Tibial artery (tissue), 4 donors: ENCODE measurements around the gene KRTAP10-7.
A peak's percentile ranks its signal among the peaks of the same experiment; 100 is the strongest.
"Not testable (repeated sequence)": the region's sequence is repeated elsewhere in the genome, so short reads cannot be mapped to it uniquely, and the experiment has no call there.

Experiments used
- DNase-seq, 2 donors: peaks; one replicate each; pipeline ENCODE4 v3.0.0-alpha.2; 2019
- H3K27ac ChIP-seq, 2 donors: fragments of 200-600 bp; sonication (generic) in 1 of 2; 1 replicate in 1 of 2; 2 replicates in 1 of 2; pipeline ENCODE4 v1.5.1; 2018 to 2019; ENCODE audit warnings: mild to moderate bottlenecking in 1 of 2
- H3K27me3 ChIP-seq, 2 donors: fragments of 200-600 bp; sonication (generic) in 1 of 2; one replicate each; pipeline versions ENCODE4 v1.5.1 to v1.6.0; 2016 to 2019
- H3K36me3 ChIP-seq, 3 donors: fragments of 200-600 bp; sonication (generic) in 2 of 3; one replicate each; pipeline ENCODE4 v1.5.1; 2016 to 2019; ENCODE audit warnings: mild to moderate bottlenecking in 2 of 3
- H3K4me1 ChIP-seq, 4 donors: fragments of 200-600 bp; sonication (generic) in 2 of 4; 1 replicate in 3 of 4; 2 replicates in 1 of 4; pipeline ENCODE4 v1.5.1; 2016 to 2019
- H3K4me3 ChIP-seq, 2 donors: fragments of 200-600 bp; sonication (generic) in 1 of 2; 1 replicate in 1 of 2; 2 replicates in 1 of 2; pipeline ENCODE4 v1.5.1; 2018 to 2019; ENCODE audit warnings: mild to moderate bottlenecking in 2 of 2
- H3K9me3 ChIP-seq, 3 donors: fragments of 200-600 bp; sonication (generic) in 1 of 3; one replicate each; pipeline ENCODE4 v1.5.1; 2016 to 2019
- intact Hi-C: fragments of 100-400 bp; cut with DNase I; formaldehyde crosslinking; loops from one replicate; pipeline ENCODE4 v1.15.0; 2023; ENCODE audit warnings: low total_unique reads
- TF ChIP-seq, protein P1 (sequence below), 2 experiments: fragments of 200-600 bp in 1 of 2; fragments of 450-650 bp in 1 of 2; IDR thresholded peaks; one replicate each; pipeline ENCODE4 v1.5.1; 2017 to 2019; ENCODE audit warnings: antibody characterized with exemption in 2 of 2, mild to moderate bottlenecking in 1 of 2, moderate library complexity in 1 of 2

KRTAP10-7 gene, protein sequence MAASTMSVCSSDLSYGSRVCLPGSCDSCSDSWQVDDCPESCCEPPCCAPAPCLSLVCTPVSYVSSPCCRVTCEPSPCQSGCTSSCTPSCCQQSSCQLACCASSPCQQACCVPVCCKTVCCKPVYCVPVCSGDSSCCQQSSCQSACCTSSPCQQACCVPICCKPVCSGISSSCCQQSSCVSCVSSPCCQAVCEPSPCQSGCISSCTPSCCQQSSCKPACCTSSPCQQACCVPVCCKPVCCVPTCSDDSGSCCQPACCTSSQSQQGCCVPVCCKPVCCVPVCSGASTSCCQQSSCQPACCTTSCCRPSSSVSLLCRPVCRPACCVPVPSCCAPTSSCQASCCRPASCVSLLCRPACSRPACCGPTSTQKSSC

DNA sequence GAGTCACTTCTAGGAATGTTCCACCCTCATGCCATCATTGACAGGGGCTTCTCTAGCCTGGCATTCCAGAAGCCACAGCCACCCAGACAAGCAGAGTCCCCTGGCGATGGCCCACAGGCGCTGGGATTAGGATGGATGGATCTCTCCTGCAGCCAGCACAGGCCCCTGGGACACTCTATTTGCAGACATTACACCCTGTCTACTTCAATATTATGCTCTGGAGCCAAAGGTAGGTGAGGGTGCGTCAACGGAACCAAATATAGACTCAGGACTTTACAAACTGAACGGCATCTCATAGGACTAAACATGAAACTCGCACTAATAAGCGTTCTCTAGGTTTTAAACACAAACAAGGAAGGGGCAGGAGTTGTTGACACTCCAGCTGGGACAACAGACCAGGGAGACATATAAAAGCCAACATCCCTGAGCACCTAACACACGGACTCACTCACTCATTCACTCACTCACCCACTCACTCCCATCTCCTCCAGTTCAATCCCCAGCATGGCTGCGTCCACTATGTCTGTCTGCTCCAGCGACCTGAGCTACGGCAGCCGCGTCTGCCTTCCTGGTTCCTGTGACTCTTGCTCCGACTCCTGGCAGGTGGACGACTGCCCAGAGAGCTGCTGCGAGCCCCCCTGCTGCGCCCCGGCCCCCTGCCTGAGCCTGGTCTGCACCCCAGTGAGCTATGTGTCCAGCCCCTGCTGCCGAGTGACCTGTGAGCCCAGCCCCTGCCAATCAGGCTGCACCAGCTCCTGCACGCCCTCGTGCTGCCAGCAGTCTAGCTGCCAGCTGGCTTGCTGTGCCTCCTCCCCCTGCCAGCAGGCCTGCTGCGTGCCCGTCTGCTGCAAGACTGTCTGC lies at the start of gene KRTAP10-7:
Gene KRTAP10-7 (plus strand): TSS at position 480 of the 861 bp plus-strand sequence. CDS start 25 bp downstream, at position 505.
- H3K27me3 ChIP-seq: peaks cover 0 to 30% of the 10 kb centered on the region in 2 donors
- intact Hi-C loops, H3K9me3 ChIP-seq, H3K4me1 ChIP-seq, H3K27ac ChIP-seq, H3K36me3 ChIP-seq, H3K4me3 ChIP-seq, DNase-seq: not testable (repeated sequence)

DNA sequence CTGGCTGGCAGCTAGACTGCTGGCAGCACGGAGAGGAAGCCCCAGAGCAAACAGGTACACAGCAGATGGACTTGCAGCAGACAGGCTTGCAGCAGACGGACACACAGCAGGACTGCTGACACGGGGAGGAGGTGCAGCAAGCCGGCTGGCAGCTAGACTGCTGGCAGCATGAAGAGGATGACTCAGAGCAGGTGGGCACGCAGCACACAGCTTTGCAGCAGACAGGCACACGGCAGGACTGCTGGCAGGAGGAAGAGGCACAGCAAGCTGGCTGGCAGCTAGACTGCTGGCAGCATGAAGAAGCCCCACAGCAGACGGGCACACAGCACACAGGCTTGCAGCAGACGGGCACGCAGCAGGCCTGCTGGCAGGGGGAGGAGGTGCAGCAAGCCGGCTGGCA lies 49.6 kb upstream of the KRTAP10-7 start:
- no peaks in the 10 kb centered on the region for H3K36me3 ChIP-seq
- H3K27me3 ChIP-seq: peaks cover 0 to 41% of the 10 kb centered on the region in 2 donors
- H3K27ac ChIP-seq: no peak overlapping the region
- no peak overlapping the region for H3K4me3 ChIP-seq
- intact Hi-C loops: no loop called here
- H3K4me1 ChIP-seq: no peaks in the 10 kb centered on the region
- DNase-seq: peak in 1 of 2 donors; percentile 5
- TF ChIP-seq, protein P1, sequence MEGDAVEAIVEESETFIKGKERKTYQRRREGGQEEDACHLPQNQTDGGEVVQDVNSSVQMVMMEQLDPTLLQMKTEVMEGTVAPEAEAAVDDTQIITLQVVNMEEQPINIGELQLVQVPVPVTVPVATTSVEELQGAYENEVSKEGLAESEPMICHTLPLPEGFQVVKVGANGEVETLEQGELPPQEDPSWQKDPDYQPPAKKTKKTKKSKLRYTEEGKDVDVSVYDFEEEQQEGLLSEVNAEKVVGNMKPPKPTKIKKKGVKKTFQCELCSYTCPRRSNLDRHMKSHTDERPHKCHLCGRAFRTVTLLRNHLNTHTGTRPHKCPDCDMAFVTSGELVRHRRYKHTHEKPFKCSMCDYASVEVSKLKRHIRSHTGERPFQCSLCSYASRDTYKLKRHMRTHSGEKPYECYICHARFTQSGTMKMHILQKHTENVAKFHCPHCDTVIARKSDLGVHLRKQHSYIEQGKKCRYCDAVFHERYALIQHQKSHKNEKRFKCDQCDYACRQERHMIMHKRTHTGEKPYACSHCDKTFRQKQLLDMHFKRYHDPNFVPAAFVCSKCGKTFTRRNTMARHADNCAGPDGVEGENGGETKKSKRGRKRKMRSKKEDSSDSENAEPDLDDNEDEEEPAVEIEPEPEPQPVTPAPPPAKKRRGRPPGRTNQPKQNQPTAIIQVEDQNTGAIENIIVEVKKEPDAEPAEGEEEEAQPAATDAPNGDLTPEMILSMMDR (IDR thresholded peaks at IDR 0.05): no peak
- peaks cover 6 to 16% (median 9%) of the 10 kb centered on the region in 3 donors for H3K9me3 ChIP-seq

DNA sequence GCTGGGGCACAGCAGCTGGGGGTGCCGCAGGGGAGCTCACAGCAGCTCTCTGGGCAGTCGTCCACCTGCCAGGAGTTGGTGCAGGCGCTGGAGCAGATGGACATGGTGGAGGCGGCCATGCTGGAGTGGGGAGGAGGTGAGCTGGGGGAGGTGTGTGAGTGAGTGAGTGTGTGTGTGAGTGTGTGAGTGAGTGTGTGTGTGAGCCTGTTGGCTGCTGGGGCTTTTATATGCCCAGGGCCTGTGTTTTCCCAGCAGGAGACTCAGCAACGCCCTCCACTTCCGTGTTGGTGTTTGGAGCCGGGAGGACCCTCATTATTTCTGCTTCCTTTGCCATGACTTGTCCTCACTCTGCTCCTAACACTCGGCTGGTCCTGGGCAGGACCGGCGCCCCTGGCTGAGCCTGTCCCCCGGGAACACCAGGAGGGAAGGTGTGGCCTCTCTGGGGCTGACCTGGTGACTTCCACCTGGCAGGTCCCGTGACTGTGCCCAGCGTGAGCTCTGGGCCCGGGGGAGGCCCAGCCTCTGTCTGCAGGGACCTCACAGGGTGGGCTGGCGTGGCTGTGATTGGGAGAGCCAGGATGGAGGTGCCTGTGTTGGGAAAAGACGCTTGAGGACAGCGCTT lies 48.9 kb upstream of the KRTAP10-7 start, which contains the start of gene KRTAP10-2:
Gene KRTAP10-2 (minus strand): TSS at position 166 of the 622 bp plus-strand sequence. CDS start 47 bp downstream, at position 119.
- Histone ChIP-seq H3K27ac (no peak within 1 kb of the TSS), H3K27me3 (peaks cover 0 to 47% of the 10 kb centered on the region in 2 donors), H3K4me3 (no peak within 1 kb of the TSS), H3K4me1 (no peaks in the 10 kb centered on the region), H3K9me3 (peaks cover 5 to 11% (median 5%) of the 10 kb centered on the region in 3 donors), H3K36me3 (no peaks in the 10 kb centered on the region)
- intact Hi-C loops: no loop called here
- TF ChIP-seq, protein P1 (IDR thresholded peaks at IDR 0.05): no peak
- DNase-seq: peak; percentile 17 to 55

DNA sequence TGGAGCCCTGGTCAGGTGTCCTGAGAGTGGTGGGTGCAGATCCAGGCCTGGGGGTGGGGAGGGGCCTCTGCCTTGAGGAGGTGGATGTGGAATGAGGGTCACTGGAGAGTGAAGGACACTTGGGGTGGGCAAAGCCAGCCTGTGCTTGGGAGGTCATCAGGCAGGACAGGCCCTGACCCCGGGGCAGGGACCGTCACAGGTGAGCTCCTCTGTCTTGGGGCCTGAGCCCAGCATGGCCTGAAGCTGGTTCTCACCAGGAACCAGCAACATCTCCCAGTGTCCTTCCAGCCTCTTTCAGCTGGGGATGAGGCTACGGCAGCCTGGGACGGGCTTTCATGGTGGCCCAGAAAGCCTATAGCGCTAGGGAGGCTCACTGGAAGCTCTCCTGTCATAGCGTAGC lies 48.3 kb upstream of the KRTAP10-7 start:
- Histone ChIP-seq H3K27me3 (peaks cover 0 to 53% of the 10 kb centered on the region in 2 donors), H3K4me3 (no peak overlapping the region), H3K27ac (no peak overlapping the region), H3K9me3 (peaks cover 0 to 7% (median 3%) of the 10 kb centered on the region in 3 donors), H3K36me3 (no peaks in the 10 kb centered on the region), H3K4me1 (no peaks in the 10 kb centered on the region)
- intact Hi-C loops: no loop called here
- TF ChIP-seq, protein P1 (IDR thresholded peaks at IDR 0.05): no peak
- DNase-seq: peak; percentile 14 to 53

DNA sequence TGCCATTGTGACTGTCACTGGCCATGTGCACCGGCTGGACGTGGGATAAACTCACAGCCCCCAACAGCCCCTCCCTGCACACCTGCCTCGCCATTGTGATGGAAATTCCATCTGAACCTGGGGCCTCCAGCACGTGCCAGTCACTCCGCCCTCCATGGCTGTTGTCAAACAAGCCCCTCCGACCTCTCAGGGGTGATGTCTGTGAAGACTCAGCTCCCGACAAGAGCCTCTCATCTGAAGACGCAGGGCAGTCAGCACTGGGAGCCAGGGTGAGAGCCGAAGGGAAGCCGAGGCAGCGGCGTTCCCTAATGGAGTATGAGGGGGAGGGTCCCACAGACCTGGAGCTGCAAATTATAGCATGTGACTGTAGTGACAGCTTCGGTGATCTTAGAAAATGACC lies 47.7 kb upstream of the KRTAP10-7 start:
- no peak for DNase-seq
- Histone ChIP-seq H3K27me3 (peaks cover 0 to 58% of the 10 kb centered on the region in 2 donors), H3K9me3 (peaks cover 0 to 7% (median 3%) of the 10 kb centered on the region in 3 donors), H3K36me3 (no peaks in the 10 kb centered on the region), H3K4me1 (no peaks in the 10 kb centered on the region), H3K4me3 (no peak overlapping the region), H3K27ac (no peak overlapping the region)
- TF ChIP-seq, protein P1 (IDR thresholded peaks at IDR 0.05): no peak
- intact Hi-C loops: no loop called here
